Stimulated activated naive CD8-positive, alpha-beta T cell treated with anti-CD3 and anti-CD28 coated beads, Interleukin-15, amount 100 ng/mL, for 72 hours (primary cell): ENCODE data around the gene MERTK.
"Not testable (repeated sequence)": the region's sequence is repeated elsewhere in the genome, so short reads cannot be mapped to it uniquely, and the experiment has no call there.

Experiments used
- ATAC-seq: fragments of 150-1000 bp; cut with Tn5 transposase; 2 replicates; pipeline ENCODE4 v1.10.0; 2021; ENCODE audit warnings: mild to moderate bottlenecking, moderate library complexity
- DNase-seq, 2 donors: peaks; one replicate each; pipeline ENCODE4 v3.0.0; 2021 to 2022
- H3K27ac Mint-ChIP-seq, 2 donors: one replicate each; pipeline ENCODE4 v1.8.0; 2022; ENCODE audit warnings: mild to moderate bottlenecking in 2 of 2, mixed read lengths in 2 of 2, moderate library complexity in 2 of 2
- H3K27me3 Mint-ChIP-seq: one replicate; pipeline ENCODE4 v1.8.0; 2022; ENCODE audit warnings: mixed read lengths
- H3K4me1 Mint-ChIP-seq: one replicate; pipeline ENCODE4 v1.8.0; 2022; ENCODE audit warnings: mild to moderate bottlenecking, mixed read lengths
- H3K4me3 Mint-ChIP-seq, 2 donors: one replicate each; pipeline ENCODE4 v1.8.0; 2022; ENCODE audit warnings: mild to moderate bottlenecking in 2 of 2, mixed read lengths in 2 of 2, moderate library complexity in 1 of 2
- H3K9me3 Mint-ChIP-seq, 2 donors: one replicate each; pipeline ENCODE4 v1.8.0; 2022; ENCODE audit warnings: mixed read lengths in 2 of 2

MERTK gene

GRCh38 chr2:111904726-111905474 is 6.5 kb downstream of the MERTK start:
- Mint-ChIP-seq H3K27me3 (peaks cover 9% of the 10 kb centered on the region), H3K27ac (no peak overlapping the region), H3K4me3 (no peak overlapping the region), H3K9me3 (no peaks in the 10 kb centered on the region), H3K4me1 (peaks cover 19% of the 10 kb centered on the region)
- ATAC-seq (no peak), DNase-seq (no peak)

GRCh38 chr2:111905475-111905869 is 7.1 kb downstream of the MERTK start:
- H3K4me1 Mint-ChIP-seq, result peaks cover 18% of the 10 kb centered on the region
- H3K9me3 Mint-ChIP-seq, ATAC-seq, H3K4me3 Mint-ChIP-seq, DNase-seq, H3K27me3 Mint-ChIP-seq, H3K27ac Mint-ChIP-seq: not testable (repeated sequence)

GRCh38 chr2:111905990-111906735 is 7.8 kb downstream of the MERTK start:
- DNase-seq (no peak), ATAC-seq (no peak)
- Mint-ChIP-seq H3K4me3 (no peak overlapping the region), H3K4me1 (peaks cover 13% of the 10 kb centered on the region), H3K9me3 (no peaks in the 10 kb centered on the region), H3K27ac (no peak overlapping the region), H3K27me3 (no peaks in the 10 kb centered on the region)

GRCh38 chr2:111908578-111908977 is 10.2 kb downstream of the MERTK start:
- ATAC-seq, result no peak
- no peaks in the 10 kb centered on the region for H3K27me3 Mint-ChIP-seq
- H3K9me3 Mint-ChIP-seq, result no peaks in the 10 kb centered on the region
- H3K4me1 Mint-ChIP-seq, result peaks cover 13% of the 10 kb centered on the region
- no peak overlapping the region for H3K27ac Mint-ChIP-seq
- no peak for DNase-seq
- H3K4me3 Mint-ChIP-seq, result no peak overlapping the region

- peaks cover 13% of the 10 kb centered on the region for H3K4me1 Mint-ChIP-seq
- no peak overlapping the region for H3K27ac Mint-ChIP-seq
- DNase-seq (no peak), ATAC-seq (no peak)
- no peaks in the 10 kb centered on the region for H3K9me3 Mint-ChIP-seq
- H3K4me3 Mint-ChIP-seq, result no peak overlapping the region
- H3K27me3 Mint-ChIP-seq, result no peaks in the 10 kb centered on the region
These were observed 10.7 kb downstream of the MERTK start for GRCh38 chr2:111909079-111909478.

- not testable (repeated sequence) for ATAC-seq, DNase-seq, H3K4me3 Mint-ChIP-seq, H3K9me3 Mint-ChIP-seq, H3K27ac Mint-ChIP-seq, H3K27me3 Mint-ChIP-seq
- peaks cover 13% of the 10 kb centered on the region for H3K4me1 Mint-ChIP-seq
These were observed 11.6 kb downstream of the MERTK start for GRCh38 chr2:111909997-111910396.

GRCh38 chr2:111910609-111911277 is 12.3 kb downstream of the MERTK start:
- no peak for DNase-seq
- no peak overlapping the region for H3K27ac Mint-ChIP-seq
- H3K4me3 Mint-ChIP-seq, result no peak overlapping the region
- peaks cover 12% of the 10 kb centered on the region for H3K4me1 Mint-ChIP-seq
- no peaks in the 10 kb centered on the region for H3K27me3 Mint-ChIP-seq
- no peaks in the 10 kb centered on the region for H3K9me3 Mint-ChIP-seq
- ATAC-seq, result no peak

- not testable (repeated sequence) for H3K27me3 Mint-ChIP-seq, DNase-seq, H3K9me3 Mint-ChIP-seq, H3K4me1 Mint-ChIP-seq, H3K4me3 Mint-ChIP-seq, H3K27ac Mint-ChIP-seq, ATAC-seq
These were observed 13.0 kb downstream of the MERTK start for GRCh38 chr2:111911295-111911977.

GRCh38 chr2:111912547-111912946 is 14.1 kb downstream of the MERTK start:
- H3K9me3 Mint-ChIP-seq, result no peaks in the 10 kb centered on the region
- ATAC-seq (no peak), DNase-seq (no peak)
- H3K4me1 Mint-ChIP-seq, result no peaks in the 10 kb centered on the region
- H3K4me3 Mint-ChIP-seq, result no peak overlapping the region
- no peak overlapping the region for H3K27ac Mint-ChIP-seq
- no peaks in the 10 kb centered on the region for H3K27me3 Mint-ChIP-seq

- DNase-seq (no peak), ATAC-seq (no peak)
- H3K27ac Mint-ChIP-seq, result no peak overlapping the region
- H3K27me3 Mint-ChIP-seq, result no peaks in the 10 kb centered on the region
- no peaks in the 10 kb centered on the region for H3K9me3 Mint-ChIP-seq
- H3K4me3 Mint-ChIP-seq, result no peak overlapping the region
- H3K4me1 Mint-ChIP-seq, result no peaks in the 10 kb centered on the region
These were observed 18.7 kb downstream of the MERTK start for GRCh38 chr2:111917106-111917505.

- DNase-seq, result no peak
- ATAC-seq, result no peak
- H3K4me3 Mint-ChIP-seq, result no peak overlapping the region
- H3K4me1 Mint-ChIP-seq, result no peaks in the 10 kb centered on the region
- no peaks in the 10 kb centered on the region for H3K27me3 Mint-ChIP-seq
- H3K9me3 Mint-ChIP-seq, result no peaks in the 10 kb centered on the region
- no peak overlapping the region for H3K27ac Mint-ChIP-seq
These were observed 20.0 kb downstream of the MERTK start for GRCh38 chr2:111918383-111918806.

GRCh38 chr2:111919365-111919764 is 21.0 kb downstream of the MERTK start:
- no peak overlapping the region for H3K4me3 Mint-ChIP-seq
- no peaks in the 10 kb centered on the region for H3K9me3 Mint-ChIP-seq
- H3K27ac Mint-ChIP-seq, result no peak overlapping the region
- no peak for ATAC-seq
- peaks cover 3% of the 10 kb centered on the region for H3K4me1 Mint-ChIP-seq
- no peak for DNase-seq
- H3K27me3 Mint-ChIP-seq, result no peaks in the 10 kb centered on the region

- peaks cover 9% of the 10 kb centered on the region for H3K4me1 Mint-ChIP-seq
- no peaks in the 10 kb centered on the region for H3K27me3 Mint-ChIP-seq
- ATAC-seq (no peak), DNase-seq (no peak)
- no peak overlapping the region for H3K4me3 Mint-ChIP-seq
- no peak overlapping the region for H3K27ac Mint-ChIP-seq
- no peaks in the 10 kb centered on the region for H3K9me3 Mint-ChIP-seq
These were observed 21.6 kb downstream of the MERTK start for GRCh38 chr2:111919794-111920608.

- DNase-seq (no peak), ATAC-seq (no peak)
- H3K9me3 Mint-ChIP-seq, result no peaks in the 10 kb centered on the region
- H3K27me3 Mint-ChIP-seq, result no peaks in the 10 kb centered on the region
- H3K4me1 Mint-ChIP-seq, result peaks cover 9% of the 10 kb centered on the region
- no peak overlapping the region for H3K4me3 Mint-ChIP-seq
- no peak overlapping the region for H3K27ac Mint-ChIP-seq
These were observed 24.9 kb downstream of the MERTK start for GRCh38 chr2:111923276-111923804.
